Measurements from ENCODE around the gene HOXA10. TPM values are rescaled to one million over a fixed set of nuclear protein-coding genes. Genes with fewer than 3 reads are reported as not detected.

The HOXA10 gene
- total and polyA plus RNA-seq, 4 donors: 1.5 to 11.2 (median 3.5) TPM

DNA sequence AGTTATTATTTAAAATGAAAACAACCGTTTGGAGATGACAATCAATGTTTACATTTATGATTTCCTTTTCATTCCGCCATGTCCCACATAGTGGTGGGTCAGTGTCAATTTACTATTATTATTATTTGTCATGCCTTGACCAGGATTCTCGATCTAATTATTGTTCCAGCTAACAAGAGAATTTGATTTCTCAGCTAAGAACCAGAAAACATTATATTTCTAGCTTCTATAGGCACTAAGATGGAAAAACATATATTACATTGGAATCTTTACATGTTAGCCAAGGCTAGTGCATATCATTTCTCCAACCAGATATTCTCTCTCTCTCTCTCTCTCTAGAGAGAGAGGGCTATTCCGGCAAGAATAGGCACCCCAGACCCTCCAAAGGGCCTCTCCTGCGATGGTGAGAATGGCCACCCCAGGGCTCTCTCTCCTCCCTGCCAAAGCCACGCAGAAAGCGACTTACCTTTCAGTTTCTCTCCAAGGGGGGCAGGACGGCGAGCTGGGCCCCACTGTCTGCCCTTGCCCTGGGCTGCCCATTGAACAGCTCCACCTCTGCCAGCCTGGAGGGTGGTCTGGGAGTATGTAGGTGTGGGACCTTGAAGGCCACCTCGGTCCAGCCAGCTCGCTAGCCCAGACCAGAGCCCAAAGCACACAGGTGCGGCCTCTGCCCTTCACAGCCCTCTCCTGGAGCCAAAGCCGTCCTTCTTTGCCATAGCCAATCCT is 24.1 kb downstream of the HOXA10 start:
- ATAC-seq (ENCODE audit: low FRiP score): no peak
- DNase-seq: peak in 1 of 2 donors; percentile 77
- no peaks in the 10 kb centered on the region for H3K36me3 ChIP-seq (ENCODE audit: control insufficient read depth in 1 of 2, insufficient read depth in 2 of 2, low read length in 1 of 2)
- no peaks in the 10 kb centered on the region for H3K4me1 ChIP-seq (ENCODE audit: control insufficient read depth in 1 of 2, insufficient read depth in 2 of 2, low read length in 2 of 2)
- H3K27me3 ChIP-seq (ENCODE audit: control insufficient read depth in 1 of 2, insufficient read depth in 2 of 2, low read length in 1 of 2): no peaks in the 10 kb centered on the region
- peak overlapping the region; percentile 7 to 33 for H3K4me3 ChIP-seq (ENCODE audit: low read length in 2 of 2)
- H3K9me3 ChIP-seq (ENCODE audit: control insufficient read depth, low read length): no peaks in the 10 kb centered on the region
- H3K27ac ChIP-seq (ENCODE audit: low read depth in 1 of 2, low read length in 2 of 2): peak overlapping the region in 1 of 2 donors; percentile 38
- intact Hi-C loops (cut with DNase I): loop anchor here in 1 of 2 donors (5.0 to 10.0 kb wide), 2 partner anchors 945 to 1293 kb away; partner anchors contain the start of genes CBX3 and HNRNPA2B1
- WGBS, 2 donors: 51 to 60% methylated on average over 13 of the region's 13 CpGs

DNA sequence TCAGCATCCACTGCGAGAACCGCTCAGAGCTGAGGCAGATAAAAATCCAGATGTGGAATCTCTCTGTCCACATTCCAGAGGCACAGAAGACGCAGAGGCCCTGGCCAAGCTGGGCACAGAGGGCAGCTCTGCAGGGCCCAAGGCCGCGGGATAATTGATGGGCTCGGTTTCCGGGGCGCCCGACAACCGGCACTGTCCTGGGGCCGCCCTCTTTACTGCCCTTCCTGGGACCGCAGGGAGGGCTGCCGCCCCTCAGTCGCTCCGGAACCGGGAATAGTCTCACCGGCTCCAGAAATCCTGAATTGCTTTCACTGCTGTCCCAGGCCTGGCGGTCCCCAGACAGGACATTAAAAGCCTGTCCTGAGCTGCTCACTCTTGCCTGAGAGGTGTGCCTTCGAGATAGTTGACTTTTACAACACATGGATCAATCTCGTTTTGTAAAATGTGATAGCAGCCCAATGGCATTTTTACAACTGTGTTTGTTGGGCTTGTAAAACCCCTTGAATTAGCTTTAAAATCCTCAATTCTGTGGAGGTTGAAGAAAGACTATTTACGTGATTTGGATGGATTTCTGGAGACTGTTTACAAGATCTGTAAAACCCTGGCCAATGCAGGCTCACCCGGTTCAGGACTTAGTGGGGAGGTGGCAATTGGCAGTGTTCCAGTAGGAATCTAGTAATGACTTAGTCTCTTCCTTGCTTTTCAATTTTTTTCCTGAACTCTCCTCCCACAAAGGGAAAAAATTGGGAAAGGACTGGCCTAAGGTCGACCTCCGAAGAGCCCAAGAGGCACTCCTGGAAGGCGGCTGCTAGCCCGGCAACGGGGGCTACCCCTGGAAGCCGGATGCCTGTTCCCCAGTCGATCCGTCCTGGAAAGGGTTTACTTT is 25.1 kb downstream of the HOXA10 start:
- ATAC-seq (ENCODE audit: low FRiP score) (no peak), DNase-seq (no peak)
- no peaks in the 10 kb centered on the region for H3K36me3 ChIP-seq (ENCODE audit: control insufficient read depth in 1 of 2, insufficient read depth in 2 of 2, low read length in 1 of 2)
- no peaks in the 10 kb centered on the region for H3K27me3 ChIP-seq (ENCODE audit: control insufficient read depth in 1 of 2, insufficient read depth in 2 of 2, low read length in 1 of 2)
- H3K4me1 ChIP-seq (ENCODE audit: control insufficient read depth in 1 of 2, insufficient read depth in 2 of 2, low read length in 2 of 2): no peaks in the 10 kb centered on the region
- H3K4me3 ChIP-seq (ENCODE audit: low read length in 2 of 2): peak overlapping the region in 1 of 2 donors; percentile 28
- H3K9me3 ChIP-seq (ENCODE audit: control insufficient read depth, low read length): no peaks in the 10 kb centered on the region
- peak overlapping the region in 1 of 2 donors; percentile 20 for H3K27ac ChIP-seq (ENCODE audit: low read depth in 1 of 2, low read length in 2 of 2)
- 53 to 59% methylated on average over 30 of the region's 30 CpGs for WGBS, 2 donors
- intact Hi-C loops (cut with DNase I): no loop called here

DNA sequence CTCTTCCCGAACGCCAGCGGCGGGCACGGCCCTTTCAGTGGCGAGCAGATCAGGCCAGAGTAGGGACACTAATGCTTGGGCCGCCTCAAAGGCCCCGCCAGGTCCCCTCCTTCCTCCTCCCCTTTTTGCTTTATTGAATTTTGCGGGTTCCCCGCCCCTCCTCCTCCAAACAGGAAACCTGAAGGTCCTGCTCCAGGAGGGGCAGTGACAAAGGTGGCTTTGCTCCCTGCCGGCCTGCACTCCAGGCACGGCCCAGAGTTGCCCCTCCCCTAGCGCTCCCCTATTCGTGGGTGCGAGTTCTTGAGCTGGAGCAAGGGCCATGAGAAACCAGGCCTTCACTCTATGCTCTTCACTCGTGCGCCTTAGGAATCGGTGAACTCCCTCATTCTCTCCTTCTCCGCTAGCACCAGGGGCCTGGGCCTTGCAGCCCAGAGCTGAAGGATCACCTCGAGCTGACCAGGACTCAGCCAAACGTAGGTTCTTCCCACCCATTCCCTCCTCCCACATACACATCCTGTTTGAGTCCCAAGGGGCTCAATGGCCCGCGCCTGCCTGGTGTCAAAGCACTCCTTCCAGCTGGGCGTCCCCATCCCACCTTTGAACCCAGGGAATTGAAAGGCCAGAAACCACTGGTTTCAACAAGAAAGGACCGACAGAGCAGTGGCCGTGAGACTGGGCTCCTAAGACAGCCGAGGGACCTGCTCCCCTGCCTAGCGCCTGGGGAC is 25.9 kb downstream of the HOXA10 start:
- Histone ChIP-seq H3K9me3 (ENCODE audit: control insufficient read depth, low read length) (no peaks in the 10 kb centered on the region), H3K4me3 (ENCODE audit: low read length in 2 of 2) (peak overlapping the region in 1 of 2 donors; percentile 28), H3K36me3 (ENCODE audit: control insufficient read depth in 1 of 2, insufficient read depth in 2 of 2, low read length in 1 of 2) (no peaks in the 10 kb centered on the region), H3K4me1 (ENCODE audit: control insufficient read depth in 1 of 2, insufficient read depth in 2 of 2, low read length in 2 of 2) (no peaks in the 10 kb centered on the region), H3K27me3 (ENCODE audit: control insufficient read depth in 1 of 2, insufficient read depth in 2 of 2, low read length in 1 of 2) (no peaks in the 10 kb centered on the region), H3K27ac (ENCODE audit: low read depth in 1 of 2, low read length in 2 of 2) (peak overlapping the region; percentile 16 to 20)
- DNase-seq (no peak), ATAC-seq (ENCODE audit: low FRiP score) (no peak)
- intact Hi-C loops (cut with DNase I): no loop called here
- WGBS, 2 donors: 25 to 29% methylated on average over 28 of the region's 28 CpGs

DNA sequence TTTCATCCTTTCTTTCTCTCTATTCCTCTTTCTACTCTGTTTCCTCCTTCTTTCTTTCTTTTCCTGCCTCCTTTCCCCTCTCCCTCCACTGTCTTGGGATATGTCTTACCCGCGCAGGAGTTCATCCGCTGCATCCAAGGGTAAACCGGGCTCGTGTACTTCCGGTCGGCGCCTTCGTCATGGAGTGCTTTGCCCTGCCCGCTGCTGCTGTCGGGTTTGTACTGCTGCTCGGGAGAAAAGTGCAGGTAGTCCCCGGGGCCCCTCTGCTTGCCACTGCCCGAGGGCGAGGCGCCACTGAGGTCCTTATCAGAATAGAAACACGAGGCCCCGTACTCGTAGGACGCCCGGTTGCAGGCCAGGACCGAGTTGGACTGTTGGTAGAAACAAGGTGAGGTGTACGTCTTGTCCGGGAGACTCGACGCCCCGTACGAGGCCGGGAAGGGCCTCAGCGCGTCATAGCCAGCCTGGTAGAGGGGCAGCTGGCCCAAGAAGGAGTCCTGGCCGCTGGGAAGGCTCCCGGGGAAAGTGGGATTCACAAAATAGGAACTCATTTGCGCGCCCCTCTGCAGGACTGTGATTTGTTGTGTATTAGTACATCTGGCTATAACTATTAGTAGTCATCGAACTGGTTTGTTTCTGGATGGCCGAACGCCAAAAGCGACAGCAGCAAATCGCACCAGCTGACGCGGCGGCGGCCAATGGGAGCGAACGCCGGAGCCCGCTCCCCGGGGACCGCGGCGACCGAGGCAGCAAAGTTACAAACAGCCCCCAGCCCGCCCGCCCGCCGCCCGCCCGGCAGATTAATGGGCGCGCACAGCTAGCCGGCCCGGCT is 26.7 kb downstream of the HOXA10 start, which contains the start of gene HOXA6:
HOXA6 (minus strand) TSS at position 576 of the 832 bp plus-strand sequence; CDS start at position 551, 25 bp downstream.
- H3K9me3 ChIP-seq (ENCODE audit: control insufficient read depth, low read length): no peaks in the 10 kb centered on the region
- 22 to 30% methylated on average over 63 of the region's 63 CpGs for WGBS, 2 donors
- DNase-seq (peak; percentile 78 to 92), ATAC-seq (ENCODE audit: low FRiP score) (no peak)
- H3K27ac ChIP-seq (ENCODE audit: low read depth in 1 of 2, low read length in 2 of 2): peak within 1 kb of the TSS; percentile 16 to 35
- no peaks in the 10 kb centered on the region for H3K36me3 ChIP-seq (ENCODE audit: control insufficient read depth in 1 of 2, insufficient read depth in 2 of 2, low read length in 1 of 2)
- intact Hi-C loops (cut with DNase I): no loop called here
- peak within 1 kb of the TSS; percentile 8 to 28 for H3K4me3 ChIP-seq (ENCODE audit: low read length in 2 of 2)
- no peaks in the 10 kb centered on the region for H3K4me1 ChIP-seq (ENCODE audit: control insufficient read depth in 1 of 2, insufficient read depth in 2 of 2, low read length in 2 of 2)
- H3K27me3 ChIP-seq (ENCODE audit: control insufficient read depth in 1 of 2, insufficient read depth in 2 of 2, low read length in 1 of 2): no peaks in the 10 kb centered on the region

DNA sequence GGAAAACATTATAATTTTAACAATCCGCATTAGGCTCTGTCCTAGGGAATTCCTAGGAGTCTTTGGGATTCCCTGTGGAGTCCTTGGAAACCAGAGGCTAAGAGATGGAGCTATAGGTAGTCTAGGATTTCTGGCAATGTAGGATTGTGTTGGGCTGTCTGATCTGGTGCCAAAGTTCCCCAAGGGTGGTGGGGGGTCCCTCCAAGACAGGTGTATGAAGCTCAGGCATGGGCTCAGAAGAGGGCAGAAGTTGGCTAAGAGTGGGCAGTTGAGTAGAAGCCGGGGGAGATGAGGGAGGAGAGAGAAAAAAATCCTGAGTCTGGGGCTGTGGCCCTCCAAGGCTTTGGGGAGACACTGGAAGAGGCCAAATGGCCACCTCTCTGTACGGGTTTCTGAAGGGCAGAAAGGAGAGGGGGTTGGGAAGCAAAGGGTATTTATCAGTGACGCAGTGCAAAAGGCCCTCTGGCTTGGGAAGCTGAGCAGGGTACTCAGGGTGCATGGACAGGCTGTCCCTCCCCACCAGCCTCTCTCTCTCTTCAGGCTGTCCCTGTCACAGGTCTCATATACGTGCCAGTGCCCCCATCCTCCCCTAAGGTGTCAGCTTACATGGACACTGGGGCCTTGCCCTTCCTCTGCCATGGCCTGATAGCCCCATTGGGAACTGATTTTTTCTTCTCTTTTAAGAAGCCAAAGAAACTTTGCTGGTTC is 27.5 kb downstream of the HOXA10 start:
- intact Hi-C loops (cut with DNase I): no loop called here
- WGBS, 2 donors: 75 to 89% methylated on average over 4 to 5 of the region's 5 CpGs
- H3K36me3 ChIP-seq (ENCODE audit: control insufficient read depth in 1 of 2, insufficient read depth in 2 of 2, low read length in 1 of 2): no peaks in the 10 kb centered on the region
- no peak overlapping the region for H3K27ac ChIP-seq (ENCODE audit: low read depth in 1 of 2, low read length in 2 of 2)
- DNase-seq: no peak
- no peaks in the 10 kb centered on the region for H3K9me3 ChIP-seq (ENCODE audit: control insufficient read depth, low read length)
- H3K27me3 ChIP-seq (ENCODE audit: control insufficient read depth in 1 of 2, insufficient read depth in 2 of 2, low read length in 1 of 2): no peaks in the 10 kb centered on the region
- ATAC-seq (ENCODE audit: low FRiP score): no peak
- H3K4me3 ChIP-seq (ENCODE audit: low read length in 2 of 2): no peak overlapping the region
- no peaks in the 10 kb centered on the region for H3K4me1 ChIP-seq (ENCODE audit: control insufficient read depth in 1 of 2, insufficient read depth in 2 of 2, low read length in 2 of 2)

DNA sequence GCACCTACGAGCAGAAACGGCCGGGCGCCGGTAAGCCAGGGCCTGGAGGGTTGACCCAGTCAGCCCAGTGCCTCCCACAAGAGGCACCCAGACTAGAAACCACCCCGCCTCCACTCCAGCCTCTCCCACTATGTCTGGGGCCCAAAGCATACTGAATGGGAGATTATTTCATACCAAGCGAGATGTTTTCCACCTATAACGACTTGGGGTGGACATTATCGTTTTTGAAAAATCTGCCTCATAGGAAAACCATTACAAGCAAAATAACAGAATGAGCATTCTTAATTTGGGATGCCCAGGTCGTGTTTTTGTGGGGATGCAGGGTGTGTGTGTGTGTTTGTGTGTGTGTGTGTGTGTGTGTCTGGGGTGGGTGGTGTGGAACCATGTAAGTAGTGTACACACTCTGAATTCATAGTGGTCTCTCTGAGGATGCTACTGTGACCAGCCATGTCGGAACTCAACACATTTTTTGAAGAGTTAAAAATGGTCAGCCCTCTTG is 28.2 kb downstream of the HOXA10 start:
- ATAC-seq (ENCODE audit: low FRiP score): no peak
- WGBS, 2 donors: 71 to 92% methylated on average over 11 of the region's 11 CpGs
- H3K27ac ChIP-seq (ENCODE audit: low read depth in 1 of 2, low read length in 2 of 2): no peak overlapping the region

DNA sequence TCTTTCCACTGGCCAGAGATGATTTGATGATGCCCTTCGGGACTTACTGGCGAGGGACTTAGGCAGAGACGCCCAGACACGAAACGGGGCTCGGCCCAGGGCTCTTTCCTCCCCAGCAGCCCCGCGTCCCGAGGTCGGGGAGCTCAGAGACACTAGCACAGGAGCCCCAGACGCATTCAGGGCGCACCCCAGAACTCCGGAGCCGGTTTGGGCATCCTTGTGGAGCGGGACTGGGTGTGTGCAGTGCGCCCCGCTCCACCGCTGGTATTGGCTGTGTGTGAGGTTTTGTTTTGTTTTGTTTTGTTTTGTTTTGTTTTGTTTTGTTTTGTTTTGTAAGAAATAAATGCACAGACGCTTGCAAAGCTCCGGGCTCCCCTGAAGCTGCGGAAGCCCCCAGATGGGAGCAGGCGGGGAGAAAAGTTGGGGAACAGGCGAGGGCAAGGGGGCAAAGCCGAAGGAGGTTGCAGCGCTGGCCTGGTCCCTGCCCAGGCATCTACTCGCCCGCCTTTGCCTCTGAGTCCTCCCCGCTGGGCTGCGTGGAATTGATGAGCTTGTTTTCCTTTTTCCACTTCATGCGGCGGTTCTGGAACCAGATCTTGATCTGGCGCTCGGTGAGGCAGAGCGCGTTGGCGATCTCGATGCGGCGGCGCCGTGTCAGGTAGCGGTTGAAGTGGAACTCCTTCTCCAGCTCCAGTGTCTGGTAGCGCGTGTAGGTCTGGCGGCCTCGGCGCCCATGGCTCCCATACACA is 28.8 kb downstream of the HOXA10 start:
- no peak overlapping the region for H3K27ac ChIP-seq (ENCODE audit: low read depth in 1 of 2, low read length in 2 of 2)
- peak in 1 of 2 donors; percentile 80 for DNase-seq
- H3K27me3 ChIP-seq (ENCODE audit: control insufficient read depth in 1 of 2, insufficient read depth in 2 of 2, low read length in 1 of 2): no peaks in the 10 kb centered on the region
- H3K4me3 ChIP-seq (ENCODE audit: low read length in 2 of 2): no peak overlapping the region
- no peak for ATAC-seq (ENCODE audit: low FRiP score)
- H3K36me3 ChIP-seq (ENCODE audit: control insufficient read depth in 1 of 2, insufficient read depth in 2 of 2, low read length in 1 of 2): no peaks in the 10 kb centered on the region
- no peaks in the 10 kb centered on the region for H3K4me1 ChIP-seq (ENCODE audit: control insufficient read depth in 1 of 2, insufficient read depth in 2 of 2, low read length in 2 of 2)
- H3K9me3 ChIP-seq (ENCODE audit: control insufficient read depth, low read length): no peaks in the 10 kb centered on the region
- WGBS, 2 donors: 68 to 91% methylated on average over 45 to 47 of the region's 47 CpGs
- intact Hi-C loops (cut with DNase I): no loop called here

More for the DNA sequence above, 28.2 kb downstream of the HOXA10 start:
- Histone ChIP-seq H3K4me3 (ENCODE audit: low read length in 2 of 2) (no peak overlapping the region), H3K9me3 (ENCODE audit: control insufficient read depth, low read length) (no peaks in the 10 kb centered on the region), H3K27me3 (ENCODE audit: control insufficient read depth in 1 of 2, insufficient read depth in 2 of 2, low read length in 1 of 2) (no peaks in the 10 kb centered on the region), H3K4me1 (ENCODE audit: control insufficient read depth in 1 of 2, insufficient read depth in 2 of 2, low read length in 2 of 2) (no peaks in the 10 kb centered on the region), H3K36me3 (ENCODE audit: control insufficient read depth in 1 of 2, insufficient read depth in 2 of 2, low read length in 1 of 2) (no peaks in the 10 kb centered on the region)
- no peak for DNase-seq
- intact Hi-C loops (cut with DNase I): no loop called here

Data from aorta (tissue), 5 donors.